ENCODE measurements around the gene B4GALT6. TPM values are rescaled to one million over a fixed set of nuclear protein-coding genes. Genes with fewer than 3 reads are reported as not detected.

B4GALT6 gene
- polyA plus RNA-seq, 1 donor (not counting 4 experiments of a cell fraction or from before 2014, with no cell fraction given): 7.1 TPM

GRCh38 chr18:31720867-31721266, 36.5 kb upstream of the B4GALT6 start:
- Histone ChIP-seq H4K20me1 (ENCODE audit: control insufficient read depth, extremely low read depth, insufficient read depth, low read length) (no peaks in the 10 kb centered on the region), H3K4me2 (ENCODE audit: control insufficient read depth, extremely low read depth, insufficient read depth, low read depth, low read length) (no peak overlapping the region), H3K4me3 (ENCODE audit: control insufficient read depth in 2 of 3, extremely low read depth in 1 of 3, insufficient read depth in 2 of 3, low read depth in 1 of 3, low read length in 3 of 3) (no peak overlapping the region), H3K9me1 (ENCODE audit: control insufficient read depth, extremely low read depth, insufficient read depth, low read length) (no peaks in the 10 kb centered on the region), H3K27ac (ENCODE audit: control insufficient read depth, insufficient read depth, low read length) (no peak overlapping the region), H3K36me3 (ENCODE audit: control insufficient read depth in 2 of 2, extremely low read depth in 1 of 2, insufficient read depth in 2 of 2, low read length in 2 of 2) (no peaks in the 10 kb centered on the region), H3K4me1 (ENCODE audit: control insufficient read depth, extremely low read depth, insufficient read depth, low read length) (peaks cover 9% of the 10 kb centered on the region), H3K27me3 (ENCODE audit: control insufficient read depth, extremely low read depth, insufficient read depth, low read length) (no peaks in the 10 kb centered on the region), H3K9me3 (ENCODE audit: control insufficient read depth, low read depth, low read length) (no peaks in the 10 kb centered on the region), H3K79me2 (ENCODE audit: control insufficient read depth, insufficient read depth, low read length) (no peaks in the 10 kb centered on the region), H3K9ac (ENCODE audit: control insufficient read depth, extremely low read depth, insufficient read depth, low read length) (no peak overlapping the region), H2AFZ (ENCODE audit: control insufficient read depth, low read length) (no peak overlapping the region)
- TF ChIP-seq CTCF (optimal IDR thresholded peaks at IDR 0.05 in 1 of 3, IDR thresholded peaks at IDR 0.05 in 1 of 3, conservative IDR thresholded peaks at IDR 0.05 in 1 of 3; ENCODE audit: extremely low read depth in 1 of 3, insufficient read depth in 2 of 3, low read length in 3 of 3): no peak
- no peak for TF ChIP-seq EZH2 (IDR thresholded peaks at IDR 0.05; ENCODE audit: low read length)
- peak; percentile 59 for FAIRE-seq
- dilution Hi-C loops (cut with MboI; ENCODE audit: extremely low pct_ligation_motif_present, low sequenced_read_pairs): no loop called here
- DNase-seq (ENCODE audit: low read depth, low spot score): no peak

GRCh38 chr18:31719363-31720006, 35.1 kb upstream of the B4GALT6 start:
- no peaks in the 10 kb centered on the region for H4K20me1 ChIP-seq (ENCODE audit: control insufficient read depth, extremely low read depth, insufficient read depth, low read length)
- H3K9ac ChIP-seq (ENCODE audit: control insufficient read depth, extremely low read depth, insufficient read depth, low read length): no peak overlapping the region
- H3K4me3 ChIP-seq (ENCODE audit: control insufficient read depth in 2 of 3, extremely low read depth in 1 of 3, insufficient read depth in 2 of 3, low read depth in 1 of 3, low read length in 3 of 3): no peak overlapping the region
- H2AFZ ChIP-seq (ENCODE audit: control insufficient read depth, low read length): no peak overlapping the region
- no peaks in the 10 kb centered on the region for H3K9me1 ChIP-seq (ENCODE audit: control insufficient read depth, extremely low read depth, insufficient read depth, low read length)
- no peak overlapping the region for H3K27ac ChIP-seq (ENCODE audit: control insufficient read depth, insufficient read depth, low read length)
- H3K79me2 ChIP-seq (ENCODE audit: control insufficient read depth, insufficient read depth, low read length): no peaks in the 10 kb centered on the region
- no peaks in the 10 kb centered on the region for H3K36me3 ChIP-seq (ENCODE audit: control insufficient read depth in 2 of 2, extremely low read depth in 1 of 2, insufficient read depth in 2 of 2, low read length in 2 of 2)
- dilution Hi-C loops (cut with MboI; ENCODE audit: extremely low pct_ligation_motif_present, low sequenced_read_pairs): no loop called here
- no peak overlapping the region for H3K4me2 ChIP-seq (ENCODE audit: control insufficient read depth, extremely low read depth, insufficient read depth, low read depth, low read length)
- DNase-seq (ENCODE audit: low read depth, low spot score) (no peak), FAIRE-seq (no peak)
- no peak for TF ChIP-seq CTCF (optimal IDR thresholded peaks at IDR 0.05 in 1 of 3, IDR thresholded peaks at IDR 0.05 in 1 of 3, conservative IDR thresholded peaks at IDR 0.05 in 1 of 3; ENCODE audit: extremely low read depth in 1 of 3, insufficient read depth in 2 of 3, low read length in 3 of 3)
- no peak for TF ChIP-seq EZH2 (IDR thresholded peaks at IDR 0.05; ENCODE audit: low read length)
- H3K27me3 ChIP-seq (ENCODE audit: control insufficient read depth, extremely low read depth, insufficient read depth, low read length): no peaks in the 10 kb centered on the region
- H3K9me3 ChIP-seq (ENCODE audit: control insufficient read depth, low read depth, low read length): no peaks in the 10 kb centered on the region
- peaks cover 8% of the 10 kb centered on the region for H3K4me1 ChIP-seq (ENCODE audit: control insufficient read depth, extremely low read depth, insufficient read depth, low read length)

Measured in keratinocyte (primary cell).